ENCODE measurements around the gene WFDC11.
"Not testable (repeated sequence)": the region's sequence is repeated elsewhere in the genome, so short reads cannot be mapped to it uniquely, and the experiment has no call there.

Gene WFDC11

GRCh38 chr20:45670139-45670538, at the start of gene WFDC11:
TSS of gene WFDC11 (minus strand) at chr20:45670239. CDS start at chr20:45650600, 19,639 bp downstream.
- no peak for DNase-seq

- not testable (repeated sequence) for DNase-seq
Observed at GRCh38 chr20:45716141-45716688, 46.2 kb upstream of the WFDC11 start.

DNA sequence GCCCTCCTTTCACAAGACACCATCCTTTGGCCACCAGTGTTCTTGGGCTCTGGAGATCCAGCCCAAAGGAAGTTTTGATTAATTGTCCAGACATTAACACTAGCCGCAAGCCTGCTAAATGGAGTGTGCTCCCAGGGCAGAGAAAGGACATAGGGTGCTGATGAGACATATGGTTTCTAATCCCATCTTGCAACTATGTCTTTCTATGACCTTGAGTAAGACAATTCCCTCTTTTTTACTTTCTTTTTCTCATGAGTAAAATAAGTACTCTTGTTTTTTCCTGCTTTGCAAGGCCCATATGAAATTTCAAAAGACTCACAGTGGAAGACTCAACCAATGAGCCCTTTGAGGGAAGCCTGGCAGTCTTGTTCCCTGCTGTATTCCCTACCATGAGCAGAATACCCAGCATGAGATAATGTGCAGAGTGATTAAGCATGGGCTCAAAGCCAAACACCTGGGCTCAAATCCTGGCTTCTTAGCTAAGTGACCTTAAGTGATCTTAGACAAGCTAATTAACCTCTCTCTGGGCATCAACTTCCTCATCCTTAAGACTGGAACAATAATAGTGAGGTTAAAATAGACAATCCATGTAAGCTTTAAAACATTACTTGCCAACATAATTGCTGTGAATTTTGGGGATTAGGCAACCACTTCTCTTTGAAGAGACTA, 35.1 kb upstream of the WFDC11 start, which contains the start of gene WFDC10B:
Gene WFDC10B, minus strand, starts transcription at position 51 of the 669 bp plus-strand sequence. CDS start 19,027 bp downstream, outside the sequence.
- no peak for DNase-seq

DNA sequence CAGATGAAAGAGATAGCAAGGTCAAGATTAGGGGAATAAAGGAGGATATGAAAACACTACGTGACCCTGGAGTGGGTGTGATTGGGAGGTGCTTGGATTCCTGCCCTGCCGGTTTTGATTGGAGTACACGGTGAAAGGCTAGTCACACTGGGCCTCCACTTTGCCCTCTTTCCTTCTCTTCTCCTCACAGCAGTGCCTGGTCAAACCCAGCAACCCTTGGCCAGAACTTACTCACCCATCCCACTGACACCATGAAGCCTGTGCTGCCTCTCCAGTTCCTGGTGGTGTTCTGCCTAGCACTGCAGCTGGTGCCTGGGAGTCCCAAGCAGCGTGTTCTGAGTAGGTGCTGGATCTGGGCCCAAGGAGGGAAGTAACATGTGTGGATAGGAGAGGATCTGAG, 31.8 kb upstream of the WFDC11 start, which contains the start of gene WFDC13:
Gene WFDC13, plus strand, starts transcription at position 166 of the 400 bp plus-strand sequence. Its CDS starts 86 bp downstream, at position 252.
- DNase-seq, result no peak

- DNase-seq, result no peak
Observed at GRCh38 chr20:45701104-45701503, 31.1 kb upstream of the WFDC11 start.

DNA sequence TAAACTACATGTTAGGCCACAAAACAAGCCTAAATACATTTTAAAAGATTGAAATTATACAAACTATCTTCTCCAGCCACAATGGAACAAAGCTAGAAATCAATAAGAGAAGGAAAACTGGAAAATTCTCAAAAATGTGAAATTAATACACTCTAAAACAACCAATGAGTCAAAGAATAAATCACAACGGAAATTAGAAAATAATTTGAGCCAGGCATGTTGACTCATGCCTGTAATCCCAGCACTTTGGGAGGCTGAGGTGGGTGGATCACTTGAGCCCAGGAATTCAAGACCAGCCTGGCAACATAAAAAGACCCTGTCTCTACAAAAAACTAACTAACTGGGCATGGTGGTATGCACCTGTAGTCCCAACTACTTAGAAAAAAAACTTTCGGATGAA, 25.5 kb upstream of the WFDC11 start:
- DNase-seq, result no peak

- not testable (repeated sequence) for DNase-seq
Observed at GRCh38 chr20:45693346-45693745, 23.3 kb upstream of the WFDC11 start.

GRCh38 chr20:45685896-45686295, 15.9 kb upstream of the WFDC11 start:
- DNase-seq, result no peak

DNA sequence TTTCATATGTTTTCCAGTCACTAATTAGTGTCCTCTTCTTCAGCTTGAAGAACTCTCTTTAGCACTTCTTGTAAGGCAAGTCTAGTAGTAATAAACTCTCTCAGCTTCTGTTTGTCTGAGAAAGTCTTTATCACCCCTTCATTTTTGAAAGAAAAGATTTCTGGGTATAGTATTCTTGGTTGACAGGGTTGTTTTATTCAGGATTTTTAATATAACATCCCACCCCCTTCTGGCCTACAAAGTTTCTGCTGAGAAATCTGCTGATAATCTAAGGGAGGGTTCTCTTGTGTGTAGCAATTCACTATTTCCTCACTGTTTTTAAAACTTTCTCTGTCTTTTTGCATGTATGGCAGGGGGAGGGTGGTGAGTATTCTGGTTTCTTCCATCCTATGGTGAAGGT, 9.6 kb upstream of the WFDC11 start:
- no peak for DNase-seq

DNA sequence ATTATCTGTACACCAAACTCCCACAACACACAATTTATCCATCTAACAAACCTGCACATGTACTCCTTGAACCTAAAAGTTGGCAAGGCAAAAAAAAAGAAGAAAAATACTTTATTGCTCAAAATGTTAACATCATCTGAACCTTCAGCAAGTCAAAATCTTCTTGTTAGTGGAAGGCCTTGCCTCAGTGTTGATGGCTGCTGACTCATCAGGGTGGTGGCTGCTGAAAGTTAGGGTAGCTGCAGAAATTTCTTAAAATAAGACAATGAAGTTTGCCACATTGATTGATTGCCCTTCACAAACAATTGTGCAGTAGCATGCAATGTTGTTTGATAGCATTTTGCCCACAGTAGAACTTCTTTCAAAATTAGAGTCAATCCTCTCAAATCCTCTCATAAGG, 2.7 kb upstream of the WFDC11 start:
- no peak for DNase-seq

- not testable (repeated sequence) for DNase-seq
Observed at GRCh38 chr20:45657038-45657437, 13.0 kb downstream of the WFDC11 start.

GRCh38 chr20:45651726-45652125, 18.3 kb downstream of the WFDC11 start:
- not testable (repeated sequence) for DNase-seq

GRCh38 chr20:45649312-45649863, 20.7 kb downstream of the WFDC11 start:
- DNase-seq, result no peak

- no peak for DNase-seq
Observed at GRCh38 chr20:45647441-45648050, 22.5 kb downstream of the WFDC11 start.

DNA sequence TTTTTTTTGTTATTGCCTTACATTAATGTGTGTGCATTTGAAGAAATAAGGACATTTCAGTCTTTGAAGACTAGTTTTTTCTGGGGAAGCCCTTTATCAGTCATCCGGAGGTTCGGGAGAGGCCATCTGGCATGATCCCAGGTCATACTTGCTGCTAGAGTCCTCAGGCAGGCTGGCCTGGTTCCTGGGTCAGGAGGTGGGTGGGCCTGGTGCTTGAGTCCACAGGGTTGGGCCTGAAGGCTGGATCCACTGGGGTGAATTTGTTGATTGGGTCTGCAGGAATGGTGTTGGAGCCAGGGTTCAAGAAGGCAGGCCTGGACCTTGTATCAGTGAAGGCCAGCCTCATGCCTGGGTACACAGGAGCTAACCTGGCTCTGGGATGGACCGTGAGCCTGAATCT, 23.2 kb downstream of the WFDC11 start:
- no peak for DNase-seq

GRCh38 chr20:45645869-45646268, 24.2 kb downstream of the WFDC11 start:
- DNase-seq, result not testable (repeated sequence)

GRCh38 chr20:45641076-45641475, 29.0 kb downstream of the WFDC11 start:
- DNase-seq, result not testable (repeated sequence)

DNA sequence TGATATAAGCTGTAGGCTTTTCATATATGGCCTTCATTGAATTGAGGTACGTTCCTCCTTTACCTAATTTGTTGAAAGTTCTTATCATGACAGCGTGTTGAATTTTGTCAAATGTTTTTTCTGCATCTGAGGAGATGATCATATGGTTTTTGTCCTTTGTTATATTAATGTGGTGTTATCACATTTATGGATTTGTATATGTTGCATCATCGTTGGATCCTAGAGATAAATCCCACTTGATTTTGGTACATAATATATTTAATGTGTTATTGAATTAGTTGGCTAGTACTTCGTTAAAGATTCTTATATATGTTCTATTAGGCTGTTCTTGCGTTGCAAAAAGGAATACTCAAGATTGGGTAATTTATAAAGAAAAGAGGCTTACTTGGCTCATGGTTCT, 30.4 kb downstream of the WFDC11 start:
- DNase-seq, result no peak

GRCh38 chr20:45636513-45636912, 33.5 kb downstream of the WFDC11 start:
- DNase-seq, result no peak

DNA sequence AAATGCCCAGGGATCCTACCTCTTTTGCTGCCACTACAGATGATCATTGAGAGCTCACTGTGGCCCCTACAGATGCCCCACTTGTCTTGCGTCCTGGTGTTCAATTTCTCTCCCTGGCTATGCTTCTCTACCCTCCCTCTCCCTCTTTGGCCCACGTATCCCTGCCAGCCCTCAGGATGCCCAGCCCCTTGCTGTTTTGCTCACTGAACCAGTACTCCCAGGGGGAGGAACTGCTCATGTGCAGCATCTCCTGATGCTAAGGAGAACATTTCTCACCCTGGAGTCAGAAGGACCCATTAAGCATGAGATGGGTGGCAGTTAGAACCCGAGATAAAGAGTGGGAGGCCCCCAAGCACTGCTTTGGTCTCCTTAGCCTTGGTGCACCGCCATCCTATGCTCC, 38.9 kb downstream of the WFDC11 start, which contains the start of gene WFDC9:
Gene WFDC9, minus strand, starts transcription at position 101 of the 400 bp plus-strand sequence. CDS start 21,103 bp downstream, outside the sequence.
- no peak for DNase-seq

DNA sequence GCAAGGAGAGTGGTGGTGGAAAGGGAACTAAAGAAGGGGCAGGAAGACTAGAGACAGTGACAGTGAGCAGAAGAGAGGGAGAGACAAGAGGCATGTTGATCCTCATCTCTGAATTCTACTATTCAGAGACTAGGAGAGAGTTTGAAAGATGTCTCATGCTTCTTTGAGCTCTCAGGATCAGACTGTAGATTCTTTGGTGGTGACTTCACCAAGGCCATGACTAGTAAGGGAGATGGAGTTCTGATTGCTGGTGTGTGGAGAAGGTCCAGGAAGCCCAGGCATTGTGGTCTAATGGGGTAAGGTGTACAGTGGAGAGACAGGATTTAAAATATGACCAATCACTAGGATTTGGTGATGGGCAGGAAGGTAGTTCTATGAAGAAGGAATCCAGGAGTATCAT, 39.7 kb downstream of the WFDC11 start:
- DNase-seq, result no peak

- peak; percentile 13 for DNase-seq
Observed at GRCh38 chr20:45629496-45630100, 40.4 kb downstream of the WFDC11 start, which contains the start of gene WFDC10A. TSS of gene WFDC10A (plus strand) at chr20:45629739. CDS start at chr20:45629814, 75 bp downstream.

- DNase-seq, result no peak
Observed at GRCh38 chr20:45626540-45626939, 43.5 kb downstream of the WFDC11 start.

Data from NCI-H2227 treated with DMSO at 0.1 percent for 48 hours (cell line).